Suppressor macrophage treated with lipopolysaccharide for 4 hours (primary cell): ENCODE results near the gene ABCA8.
"Not testable (repeated sequence)": the region's sequence is repeated elsewhere in the genome, so short reads cannot be mapped to it uniquely, and the experiment has no call there.

ENCODE experiments used
- DNase-seq: peaks from one replicate; pipeline ENCODE4 v3.0.0-alpha.2; 2020

ABCA8 gene, protein sequence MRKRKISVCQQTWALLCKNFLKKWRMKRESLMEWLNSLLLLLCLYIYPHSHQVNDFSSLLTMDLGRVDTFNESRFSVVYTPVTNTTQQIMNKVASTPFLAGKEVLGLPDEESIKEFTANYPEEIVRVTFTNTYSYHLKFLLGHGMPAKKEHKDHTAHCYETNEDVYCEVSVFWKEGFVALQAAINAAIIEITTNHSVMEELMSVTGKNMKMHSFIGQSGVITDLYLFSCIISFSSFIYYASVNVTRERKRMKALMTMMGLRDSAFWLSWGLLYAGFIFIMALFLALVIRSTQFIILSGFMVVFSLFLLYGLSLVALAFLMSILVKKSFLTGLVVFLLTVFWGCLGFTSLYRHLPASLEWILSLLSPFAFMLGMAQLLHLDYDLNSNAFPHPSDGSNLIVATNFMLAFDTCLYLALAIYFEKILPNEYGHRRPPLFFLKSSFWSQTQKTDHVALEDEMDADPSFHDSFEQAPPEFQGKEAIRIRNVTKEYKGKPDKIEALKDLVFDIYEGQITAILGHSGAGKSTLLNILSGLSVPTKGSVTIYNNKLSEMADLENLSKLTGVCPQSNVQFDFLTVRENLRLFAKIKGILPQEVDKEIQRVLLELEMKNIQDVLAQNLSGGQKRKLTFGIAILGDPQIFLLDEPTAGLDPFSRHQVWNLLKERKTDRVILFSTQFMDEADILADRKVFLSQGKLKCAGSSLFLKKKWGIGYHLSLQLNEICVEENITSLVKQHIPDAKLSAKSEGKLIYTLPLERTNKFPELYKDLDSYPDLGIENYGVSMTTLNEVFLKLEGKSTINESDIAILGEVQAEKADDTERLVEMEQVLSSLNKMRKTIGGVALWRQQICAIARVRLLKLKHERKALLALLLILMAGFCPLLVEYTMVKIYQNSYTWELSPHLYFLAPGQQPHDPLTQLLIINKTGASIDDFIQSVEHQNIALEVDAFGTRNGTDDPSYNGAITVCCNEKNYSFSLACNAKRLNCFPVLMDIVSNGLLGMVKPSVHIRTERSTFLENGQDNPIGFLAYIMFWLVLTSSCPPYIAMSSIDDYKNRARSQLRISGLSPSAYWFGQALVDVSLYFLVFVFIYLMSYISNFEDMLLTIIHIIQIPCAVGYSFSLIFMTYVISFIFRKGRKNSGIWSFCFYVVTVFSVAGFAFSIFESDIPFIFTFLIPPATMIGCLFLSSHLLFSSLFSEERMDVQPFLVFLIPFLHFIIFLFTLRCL (N-terminal part only)

DNA sequence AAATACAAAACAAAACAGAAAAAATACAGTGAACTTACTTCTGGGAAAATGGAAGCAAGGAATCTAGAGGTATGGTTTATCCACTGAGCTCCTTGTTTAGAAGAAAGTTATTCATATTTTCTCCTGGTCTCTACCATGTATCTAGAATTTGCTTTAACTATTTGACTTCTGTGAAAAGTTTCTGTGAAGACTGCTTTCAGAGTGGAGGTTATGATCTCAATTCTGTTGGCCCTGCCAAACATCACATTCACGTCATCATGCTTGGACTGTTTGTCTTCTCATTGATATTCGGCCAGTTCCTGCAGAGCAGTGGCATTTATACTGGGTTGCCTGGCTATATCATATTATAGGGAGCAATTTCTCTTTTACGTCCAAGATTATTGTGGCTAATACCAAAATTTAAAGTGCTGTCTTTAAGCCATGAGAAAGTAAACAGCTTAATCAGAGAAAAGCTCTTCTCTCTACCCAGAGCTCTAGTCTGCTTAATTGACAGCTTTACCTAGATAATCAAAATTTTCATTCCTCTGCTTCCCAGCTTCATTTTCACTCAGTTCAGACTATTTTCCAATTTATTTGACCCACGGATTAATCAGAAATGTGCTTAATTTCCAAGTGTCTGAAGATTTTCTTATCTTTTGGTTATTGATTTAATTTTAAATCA is at the start of gene ABCA8:
Gene ABCA8, minus strand, starts transcription at position 212 of the 661 bp plus-strand sequence. CDS start 13,358 bp downstream, outside the sequence.
- DNase-seq = no peak

GRCh38 chr17:69004759-69005158 is 49.6 kb upstream of the ABCA8 start:
- DNase-seq = not testable (repeated sequence)

DNA sequence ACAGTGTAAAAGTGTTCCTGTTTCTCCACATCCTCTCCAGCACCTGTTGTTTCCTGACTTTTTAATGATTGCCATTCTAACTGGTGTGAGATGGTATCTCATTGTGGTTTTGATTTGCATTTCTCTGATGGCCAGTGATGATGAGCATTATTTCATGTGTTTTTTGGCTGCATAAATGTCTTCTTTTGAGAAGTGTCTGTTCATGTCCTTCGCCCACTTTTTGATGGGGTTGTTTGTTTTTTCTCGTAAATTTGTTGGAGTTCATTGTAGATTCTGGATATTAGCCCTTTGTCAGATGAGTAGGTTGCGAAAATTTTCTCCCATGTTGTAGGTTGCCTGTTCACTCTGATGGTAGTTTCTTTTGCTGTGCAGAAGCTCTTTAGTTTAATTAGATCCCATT is 44.6 kb upstream of the ABCA8 start:
- DNase-seq = not testable (repeated sequence)

DNA sequence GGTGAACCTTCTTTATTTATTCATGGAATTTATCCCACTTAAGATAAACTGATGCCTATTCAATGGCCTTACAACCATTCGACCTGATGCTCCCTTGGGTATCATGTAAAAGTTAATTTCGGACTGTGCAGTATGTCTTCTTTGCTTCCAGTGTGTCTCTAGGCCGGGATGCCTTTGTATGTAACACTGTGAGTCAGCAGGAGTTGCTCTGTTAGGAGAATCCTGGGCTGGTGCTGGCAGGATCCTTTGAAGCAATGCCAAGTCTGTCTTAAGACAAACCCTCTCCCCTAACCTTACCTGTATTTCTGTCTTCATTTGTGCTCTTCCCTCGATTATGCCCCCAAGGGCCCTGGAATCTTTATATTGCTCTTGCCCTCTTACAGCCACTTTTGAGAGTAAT is 37.9 kb upstream of the ABCA8 start:
- DNase-seq = no peak

- DNase-seq = no peak
Observed at GRCh38 chr17:68987966-68988365, 32.8 kb upstream of the ABCA8 start.

- DNase-seq = peak; percentile 91
Observed at GRCh38 chr17:68981288-68981687, 26.1 kb upstream of the ABCA8 start.

- peak; percentile 26 for DNase-seq
Observed at GRCh38 chr17:68973098-68973846, 18.1 kb upstream of the ABCA8 start.

DNA sequence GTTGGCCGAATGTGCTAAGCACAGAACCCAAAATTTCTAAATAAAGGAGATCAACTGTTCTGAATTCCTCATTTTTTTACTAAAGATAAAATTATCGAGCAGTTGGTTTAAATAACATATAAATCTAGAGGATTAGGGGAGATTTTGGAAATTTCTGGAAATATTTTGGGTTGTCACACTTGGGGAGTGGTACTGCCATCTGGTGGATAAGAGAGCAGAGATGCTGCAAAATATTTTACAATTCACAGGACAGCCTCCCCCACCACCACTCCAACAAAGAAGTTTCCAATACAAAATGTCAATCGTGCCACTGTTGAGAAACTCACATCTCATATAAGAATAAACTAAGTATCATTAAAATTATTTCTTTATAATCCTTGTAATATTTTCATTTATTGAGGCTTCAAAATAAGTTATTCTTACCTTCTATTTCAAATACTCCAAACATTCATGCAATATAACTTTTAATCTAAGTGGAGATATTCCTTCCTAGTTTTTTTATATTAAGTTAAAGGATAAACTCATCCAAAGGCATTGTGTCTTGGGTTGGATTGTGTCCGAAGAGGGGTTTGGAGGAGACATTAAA is 17.0 kb upstream of the ABCA8 start:
- peak; percentile 41 for DNase-seq

DNA sequence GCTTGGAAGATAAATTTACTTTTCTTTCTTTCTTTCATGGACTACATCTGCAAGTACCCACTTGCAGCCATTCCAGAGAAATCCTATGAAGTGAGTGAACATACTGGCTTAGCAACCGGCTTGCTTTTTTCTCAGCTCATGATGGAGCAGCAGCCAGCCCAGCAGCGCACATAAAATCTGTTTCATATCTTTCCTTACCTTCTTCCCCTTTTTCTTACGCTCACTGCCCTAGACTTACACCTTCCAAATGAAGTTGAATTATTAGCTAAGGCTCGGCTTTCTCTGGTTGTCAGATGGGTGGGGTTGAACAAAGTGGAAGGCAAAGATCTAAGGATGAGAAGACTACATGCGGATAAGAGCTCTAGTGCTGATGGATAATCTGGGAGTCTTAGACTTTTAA is 13.9 kb upstream of the ABCA8 start:
- no peak for DNase-seq

- DNase-seq = no peak
Observed at GRCh38 chr17:68963958-68964357, 8.8 kb upstream of the ABCA8 start.

GRCh38 chr17:68961214-68961882 is 6.2 kb upstream of the ABCA8 start:
- DNase-seq = no peak

DNA sequence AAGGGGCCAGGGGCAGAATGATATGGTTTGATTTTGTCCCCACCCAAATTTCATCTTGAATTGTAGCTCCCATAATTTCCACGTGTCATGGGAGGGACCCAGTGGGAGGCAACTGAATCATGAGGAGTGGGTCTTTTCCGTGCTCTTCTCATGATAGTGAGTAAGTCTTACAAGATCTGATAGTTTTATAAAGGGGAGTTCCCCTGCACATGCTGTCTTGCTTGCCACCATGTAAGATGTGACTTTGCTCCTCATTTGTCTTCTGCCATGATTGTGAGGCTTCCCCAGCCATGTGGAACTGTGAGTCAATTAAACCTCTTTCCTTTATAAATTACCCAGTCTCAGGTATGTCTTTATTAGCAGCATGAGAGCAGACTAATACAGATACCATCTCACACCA is 3.9 kb upstream of the ABCA8 start:
- DNase-seq = not testable (repeated sequence)

GRCh38 chr17:68957944-68958343 is 2.8 kb upstream of the ABCA8 start:
- DNase-seq = no peak

- no peak for DNase-seq
Observed at GRCh38 chr17:68954146-68954896, 871 bp downstream of the ABCA8 start.

GRCh38 chr17:68953340-68953997 is 1.7 kb downstream of the ABCA8 start:
- no peak for DNase-seq

DNA sequence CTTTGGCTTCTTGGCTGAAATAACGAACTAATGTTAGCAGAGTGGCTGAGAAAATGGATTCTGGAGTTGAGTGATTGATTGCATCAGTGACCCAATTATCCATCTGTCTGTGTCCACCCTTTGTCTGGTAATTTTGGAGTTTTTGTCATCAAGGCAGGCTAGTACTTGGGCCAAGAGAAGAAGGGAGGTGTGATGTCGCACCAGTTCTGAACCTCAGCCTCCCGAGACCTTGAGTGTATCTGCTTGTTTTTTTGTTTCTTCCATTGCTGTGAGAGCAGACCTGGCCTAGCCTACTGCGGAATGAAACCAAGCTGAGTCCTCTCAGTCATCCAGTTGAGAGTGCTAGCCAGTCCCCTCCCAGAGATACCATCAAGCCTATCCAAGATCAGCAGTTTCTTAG is 4.5 kb downstream of the ABCA8 start:
- DNase-seq = no peak

DNA sequence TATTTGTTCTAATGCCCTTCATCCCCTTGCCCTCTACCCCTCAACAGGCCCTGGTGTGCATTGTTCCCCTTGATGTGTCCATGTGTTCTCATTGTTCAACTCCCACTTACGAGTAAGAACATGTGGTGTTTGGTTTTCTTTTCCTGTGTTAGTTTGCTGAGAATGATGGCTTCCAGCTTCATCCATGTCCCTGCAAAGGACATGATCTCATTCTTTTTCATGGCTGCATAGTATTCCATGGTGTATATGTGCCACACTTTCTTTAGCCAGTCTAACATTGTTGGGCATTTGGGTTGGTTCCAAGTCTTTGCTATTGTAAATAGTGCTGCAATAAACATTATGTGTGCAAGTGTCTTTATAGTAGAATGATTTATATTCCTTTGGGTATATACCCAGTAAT is 7.3 kb downstream of the ABCA8 start:
- DNase-seq = not testable (repeated sequence)

GRCh38 chr17:68944435-68945035 is 10.7 kb downstream of the ABCA8 start:
- DNase-seq = no peak

- DNase-seq = not testable (repeated sequence)
Observed at GRCh38 chr17:68943812-68944182, 11.4 kb downstream of the ABCA8 start.
